Stimulated activated CD8-positive, alpha-beta memory T cell treated with anti-CD3 and anti-CD28 coated beads, Interleukin-12 subunit alpha, Interleukin-12 subunit beta, amount 100 ng/mL, for 24 hours (primary cell): ENCODE results near the gene SLC22A7.
"Not testable (repeated sequence)": the region's sequence is repeated elsewhere in the genome, so short reads cannot be mapped to it uniquely, and the experiment has no call there.

Experiments
- DNase-seq: peaks from one replicate; pipeline ENCODE4 v3.0.0-alpha.2; 2020; ENCODE audit errors: extremely low read depth

SLC22A7 gene

GRCh38 chr6:43338243-43338642 lies 40.2 kb downstream of the SLC22A7 start:
- no peak for DNase-seq

GRCh38 chr6:43339168-43339567 lies 41.1 kb downstream of the SLC22A7 start:
- DNase-seq, result no peak

GRCh38 chr6:43346243-43346642 lies 48.2 kb downstream of the SLC22A7 start:
- not testable (repeated sequence) for DNase-seq

- no peak for DNase-seq
Observed at GRCh38 chr6:43347021-43347420, 49.0 kb downstream of the SLC22A7 start.

GRCh38 chr6:43347444-43347843 lies 49.4 kb downstream of the SLC22A7 start:
- DNase-seq, result no peak

GRCh38 chr6:43351951-43352350 lies 53.9 kb downstream of the SLC22A7 start:
- DNase-seq, result not testable (repeated sequence)
